Skeletal muscle satellite cell (primary cell): Measurements from ENCODE around the gene RPL35.
"Not testable (repeated sequence)": the region's sequence is repeated elsewhere in the genome, so short reads cannot be mapped to it uniquely, and the experiment has no call there.

Source experiments
- H3K27me3 ChIP-seq: 2 replicates; pipeline ENCODE4 v1.7.0; 2013; ENCODE audit warnings: low read length; ENCODE audit not compliant: control insufficient read depth, insufficient read depth
- H3K36me3 ChIP-seq: 2 replicates; pipeline ENCODE4 v1.7.0; 2013; ENCODE audit warnings: mild to moderate bottlenecking, control low read depth, low read length; ENCODE audit not compliant: insufficient read depth
- H3K4me1 ChIP-seq: 2 replicates; pipeline ENCODE4 v1.7.0; 2013; ENCODE audit warnings: low read length; ENCODE audit not compliant: control insufficient read depth, insufficient read depth
- H3K4me2 ChIP-seq: 2 replicates; pipeline ENCODE4 v1.7.0; 2013; ENCODE audit warnings: mild to moderate bottlenecking, low read length
- H3K4me3 ChIP-seq: 2 replicates; pipeline ENCODE4 v1.7.0; 2013; ENCODE audit warnings: low read length
- H3K9ac ChIP-seq: 2 replicates; pipeline ENCODE4 v1.7.0; 2013; ENCODE audit warnings: mild to moderate bottlenecking, low read depth, low read length, moderate library complexity
- H3K9me3 ChIP-seq: replicated peaks from 2 replicates; pipeline ENCODE4 v1.7.0; 2013; ENCODE audit warnings: mild to moderate bottlenecking, control low read depth, low read length

The RPL35 gene

GRCh38 chr9:124844291-124844690 lies 17.5 kb downstream of the RPL35 start:
- H3K9ac ChIP-seq = no peak overlapping the region
- H3K4me1 ChIP-seq = peaks cover 27% of the 10 kb centered on the region
- H3K36me3 ChIP-seq = no peaks in the 10 kb centered on the region
- H3K9me3 ChIP-seq = no peaks in the 10 kb centered on the region
- no peak overlapping the region for H3K4me2 ChIP-seq
- no peak overlapping the region for H3K4me3 ChIP-seq
- H3K27me3 ChIP-seq = no peaks in the 10 kb centered on the region

GRCh38 chr9:124843456-124844034 lies 18.2 kb downstream of the RPL35 start:
- Histone ChIP-seq H3K27me3 (no peaks in the 10 kb centered on the region), H3K4me1 (peaks cover 27% of the 10 kb centered on the region), H3K9me3 (no peaks in the 10 kb centered on the region), H3K4me2 (peak overlapping the region; percentile 4), H3K4me3 (no peak overlapping the region), H3K9ac (no peak overlapping the region), H3K36me3 (no peaks in the 10 kb centered on the region)

GRCh38 chr9:124841075-124841821 lies 20.5 kb downstream of the RPL35 start:
- H3K4me1 ChIP-seq = peaks cover 27% of the 10 kb centered on the region
- no peak overlapping the region for H3K4me2 ChIP-seq
- H3K9me3 ChIP-seq = no peaks in the 10 kb centered on the region
- H3K9ac ChIP-seq = no peak overlapping the region
- no peaks in the 10 kb centered on the region for H3K27me3 ChIP-seq
- no peaks in the 10 kb centered on the region for H3K36me3 ChIP-seq
- no peak overlapping the region for H3K4me3 ChIP-seq

GRCh38 chr9:124840300-124840833 lies 21.4 kb downstream of the RPL35 start:
- Histone ChIP-seq H3K4me1 (peaks cover 29% of the 10 kb centered on the region), H3K9ac (peak overlapping the region; percentile 20), H3K4me2 (peak overlapping the region; percentile 16), H3K4me3 (no peak overlapping the region), H3K36me3 (no peaks in the 10 kb centered on the region), H3K27me3 (no peaks in the 10 kb centered on the region), H3K9me3 (no peaks in the 10 kb centered on the region)

- H3K36me3 ChIP-seq = no peaks in the 10 kb centered on the region
- no peak overlapping the region for H3K4me3 ChIP-seq
- H3K4me2 ChIP-seq = no peak overlapping the region
- H3K4me1 ChIP-seq = peaks cover 35% of the 10 kb centered on the region
- no peaks in the 10 kb centered on the region for H3K27me3 ChIP-seq
- no peaks in the 10 kb centered on the region for H3K9me3 ChIP-seq
- peak overlapping the region; percentile 20 for H3K9ac ChIP-seq
These were observed 22.0 kb downstream of the RPL35 start for GRCh38 chr9:124839612-124840299.

GRCh38 chr9:124838567-124839275 lies 23.0 kb downstream of the RPL35 start:
- H3K36me3 ChIP-seq, H3K4me2 ChIP-seq, H3K9ac ChIP-seq, H3K4me3 ChIP-seq, H3K9me3 ChIP-seq, H3K27me3 ChIP-seq: not testable (repeated sequence)
- H3K4me1 ChIP-seq = peaks cover 35% of the 10 kb centered on the region

GRCh38 chr9:124838132-124838531 lies 23.6 kb downstream of the RPL35 start:
- not testable (repeated sequence) for H3K4me2 ChIP-seq, H3K9ac ChIP-seq, H3K4me3 ChIP-seq, H3K27me3 ChIP-seq, H3K36me3 ChIP-seq, H3K9me3 ChIP-seq
- peaks cover 29% of the 10 kb centered on the region for H3K4me1 ChIP-seq

GRCh38 chr9:124835026-124835557 lies 26.7 kb downstream of the RPL35 start:
- H3K9ac ChIP-seq = no peak overlapping the region
- H3K4me1 ChIP-seq = peaks cover 36% of the 10 kb centered on the region
- no peaks in the 10 kb centered on the region for H3K27me3 ChIP-seq
- H3K4me2 ChIP-seq = peak overlapping the region; percentile 14
- no peaks in the 10 kb centered on the region for H3K36me3 ChIP-seq
- H3K4me3 ChIP-seq = no peak overlapping the region
- H3K9me3 ChIP-seq = no peaks in the 10 kb centered on the region

GRCh38 chr9:124834591-124834990 lies 27.2 kb downstream of the RPL35 start:
- Histone ChIP-seq H3K4me3 (no peak overlapping the region), H3K4me1 (peaks cover 32% of the 10 kb centered on the region), H3K4me2 (no peak overlapping the region), H3K27me3 (no peaks in the 10 kb centered on the region), H3K9me3 (no peaks in the 10 kb centered on the region), H3K9ac (no peak overlapping the region), H3K36me3 (no peaks in the 10 kb centered on the region)

- H3K36me3 ChIP-seq = no peaks in the 10 kb centered on the region
- no peak overlapping the region for H3K4me2 ChIP-seq
- H3K4me3 ChIP-seq = no peak overlapping the region
- peaks cover 32% of the 10 kb centered on the region for H3K4me1 ChIP-seq
- no peaks in the 10 kb centered on the region for H3K9me3 ChIP-seq
- H3K9ac ChIP-seq = peak overlapping the region; percentile 3
- no peaks in the 10 kb centered on the region for H3K27me3 ChIP-seq
These were observed 30.0 kb downstream of the RPL35 start for GRCh38 chr9:124831642-124832364.
